Body of pancreas (tissue), 4 donors: Measurements from ENCODE around the gene SHISA7. TPM values are rescaled to one million over a fixed set of nuclear protein-coding genes. Genes with fewer than 3 reads are reported as not detected.

Source experiments
- ATAC-seq: fragments of 150-250 bp; one replicate; pipeline ENCODE4 v1.9.1; 2016
- DNase-seq, 4 donors: peaks; one replicate each; pipeline ENCODE4 v3.0.0-alpha.2; 2019
- H3K27ac ChIP-seq, 4 donors: fragments of 200-600 bp; sonication (generic); 1 replicate in 3 of 4; 2 replicates in 1 of 4; pipeline versions ENCODE4 v1.5.1 to v1.6.1; 2016 to 2019; ENCODE audit warnings: mild to moderate bottlenecking in 1 of 4, mixed read lengths in 1 of 4, moderate library complexity in 1 of 4
- H3K27me3 ChIP-seq, 2 donors: fragments of 200-600 bp; sonication (generic); one replicate each; pipeline ENCODE4 v1.6.0; 2016; ENCODE audit warnings: mild to moderate bottlenecking in 1 of 2
- H3K36me3 ChIP-seq, 2 donors: fragments of 200-600 bp; sonication (generic); replicated peaks in 1 of 2; 2 replicates each; pipeline ENCODE4 v1.5.1; 2016; ENCODE audit warnings: low read depth in 2 of 2; ENCODE audit not compliant: insufficient read depth in 1 of 2
- H3K4me1 ChIP-seq: fragments of 200-600 bp; sonication (generic); one replicate; pipeline ENCODE4 v1.6.0; 2016
- H3K4me3 ChIP-seq, 2 donors: fragments of 200-600 bp; sonication (generic); 1 replicate in 1 of 2; 2 replicates in 1 of 2; pipeline ENCODE4 v1.5.1; 2016 to 2019
- H3K9me3 ChIP-seq, 3 donors: fragments of 200-600 bp; sonication (generic); 1 replicate in 2 of 3; 2 replicates in 1 of 3; pipeline ENCODE4 v1.5.1; 2016
- CTCF ChIP-seq, 7 experiments: fragments of 450-650 bp in 4 of 7; fragments of 200-600 bp in 3 of 7; sonication (generic) in 3 of 7; IDR thresholded peaks; one replicate each; pipeline ENCODE4 v1.5.1; 2016 to 2019; ENCODE audit warnings: antibody characterized with exemption in 7 of 7
- POLR2A ChIP-seq, 3 donors: fragments of 450-650 bp; IDR thresholded peaks; one replicate each; pipeline ENCODE4 v1.6.1; 2016; ENCODE audit warnings: antibody characterized with exemption in 3 of 3, mild to moderate bottlenecking in 2 of 3
- WGBS, 2 donors: methylation state at CpG; one replicate each; pipeline ENCODE4 v1.1.5; 2017; 5-methylcytosine and 5-hydroxymethylcytosine counted together
- intact Hi-C: fragments of 100-400 bp; cut with DNase I; formaldehyde crosslinking; loops from one replicate; pipeline ENCODE4 v1.15.1; 2023
- total RNA-seq, 2 donors: library from RNA; depleted of rRNA; stranded (reverse); fragments of >200 nt; gene quantifications; one replicate each; pipeline ENCODE4 v1.1.0, GENCODE V29; 2016

Gene SHISA7
- total RNA-seq, 2 donors from 2014 or later, result not detected

- no peaks in the 10 kb centered on the region for H3K9me3 ChIP-seq
- H3K36me3 ChIP-seq, result no peaks in the 10 kb centered on the region
- intact Hi-C loops, result no loop called here
- WGBS, 2 donors, result 90 to 93% methylated on average over 34 to 45 of the region's 47 CpGs
- no peaks in the 10 kb centered on the region for H3K27me3 ChIP-seq
- no peak overlapping the region for H3K27ac ChIP-seq
- no peak for TF ChIP-seq CTCF (IDR thresholded peaks at IDR 0.05)
- TF ChIP-seq POLR2A (IDR thresholded peaks at IDR 0.05), result no peak
- no peak for ATAC-seq
- DNase-seq, result no peak
- H3K4me1 ChIP-seq, result peaks cover 69% of the 10 kb centered on the region
- H3K4me3 ChIP-seq, result no peak overlapping the region
Observed at GRCh38 chr19:55482967-55483705, 40.0 kb upstream of the SHISA7 start.

DNA sequence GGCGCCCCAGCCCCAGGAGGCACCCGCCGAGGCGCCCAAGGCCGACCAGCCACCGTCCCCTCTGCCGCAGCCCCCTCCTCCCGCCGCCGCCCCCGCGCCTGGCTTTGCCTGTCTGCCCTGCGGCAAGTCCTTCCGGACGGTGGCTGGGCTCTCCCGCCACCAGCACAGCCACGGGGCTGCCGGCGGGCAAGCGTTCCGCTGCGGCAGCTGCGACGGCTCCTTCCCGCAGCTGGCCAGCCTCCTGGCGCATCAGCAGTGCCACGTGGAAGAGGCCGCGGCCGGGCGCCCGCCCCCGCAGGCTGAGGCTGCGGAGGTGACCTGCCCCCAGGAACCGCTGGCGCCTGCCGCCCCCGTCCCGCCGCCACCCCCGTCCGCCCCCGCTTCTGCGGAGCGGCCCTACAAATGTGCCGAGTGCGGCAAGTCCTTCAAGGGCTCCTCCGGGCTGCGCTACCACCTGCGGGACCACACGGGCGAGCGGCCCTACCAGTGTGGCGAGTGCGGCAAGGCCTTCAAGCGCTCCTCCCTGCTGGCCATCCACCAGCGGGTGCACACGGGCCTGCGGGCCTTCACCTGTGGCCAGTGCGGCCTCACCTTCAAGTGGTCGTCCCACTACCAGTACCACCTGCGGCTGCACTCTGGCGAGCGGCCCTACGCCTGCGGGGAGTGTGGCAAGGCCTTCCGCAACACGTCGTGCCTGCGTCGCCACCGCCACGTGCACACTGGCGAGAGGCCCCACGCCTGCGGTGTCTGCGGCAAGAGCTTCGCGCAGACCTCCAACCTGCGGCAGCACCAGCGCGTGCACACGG is 39.3 kb upstream of the SHISA7 start:
- H3K4me3 ChIP-seq, result no peak overlapping the region
- no peaks in the 10 kb centered on the region for H3K9me3 ChIP-seq
- no peak for TF ChIP-seq POLR2A (IDR thresholded peaks at IDR 0.05)
- TF ChIP-seq CTCF (IDR thresholded peaks at IDR 0.05), result no peak
- peaks cover 70% of the 10 kb centered on the region for H3K4me1 ChIP-seq
- WGBS, 2 donors, result 89 to 100% methylated on average over 6 to 48 of the region's 83 CpGs
- H3K27ac ChIP-seq, result no peak overlapping the region
- H3K36me3 ChIP-seq, result no peaks in the 10 kb centered on the region
- DNase-seq (no peak), ATAC-seq (no peak)
- intact Hi-C loops, result no loop called here
- H3K27me3 ChIP-seq, result no peaks in the 10 kb centered on the region

- H3K9me3 ChIP-seq, result no peaks in the 10 kb centered on the region
- TF ChIP-seq POLR2A (IDR thresholded peaks at IDR 0.05) (no peak), CTCF (IDR thresholded peaks at IDR 0.05) (no peak)
- H3K4me3 ChIP-seq, result no peak overlapping the region
- WGBS, 2 donors, result 79 to 80% methylated on average over 1 to 25 of the region's 40 CpGs
- H3K36me3 ChIP-seq, result no peaks in the 10 kb centered on the region
- no peak overlapping the region for H3K27ac ChIP-seq
- ATAC-seq, result no peak
- intact Hi-C loops, result no loop called here
- no peak for DNase-seq
- H3K27me3 ChIP-seq, result no peaks in the 10 kb centered on the region
- H3K4me1 ChIP-seq, result peaks cover 69% of the 10 kb centered on the region
Observed at GRCh38 chr19:55481794-55482155, 38.7 kb upstream of the SHISA7 start.

DNA sequence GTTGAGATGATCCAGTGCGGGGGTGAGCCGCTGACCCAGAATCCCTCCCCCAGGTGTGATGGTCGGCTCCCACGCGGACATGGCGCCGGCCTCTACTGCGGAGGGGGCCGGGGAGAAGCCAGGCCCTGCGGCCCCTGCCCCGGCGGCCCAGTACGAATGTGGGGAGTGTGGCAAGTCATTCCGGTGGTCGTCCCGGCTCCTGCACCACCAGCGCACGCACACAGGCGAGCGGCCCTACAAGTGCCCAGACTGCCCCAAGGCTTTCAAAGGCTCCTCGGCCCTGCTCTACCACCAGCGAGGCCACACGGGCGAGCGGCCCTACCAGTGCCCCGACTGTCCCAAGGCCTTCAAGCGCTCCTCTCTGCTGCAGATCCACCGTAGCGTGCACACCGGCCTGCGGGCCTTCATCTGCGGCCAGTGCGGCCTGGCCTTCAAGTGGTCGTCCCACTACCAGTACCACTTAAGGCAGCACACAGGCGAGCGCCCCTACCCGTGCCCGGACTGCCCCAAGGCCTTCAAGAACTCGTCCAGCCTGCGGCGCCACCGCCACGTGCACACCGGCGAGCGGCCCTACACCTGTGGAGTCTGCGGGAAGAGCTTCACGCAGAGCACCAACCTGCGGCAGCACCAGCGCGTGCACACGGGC is 38.2 kb upstream of the SHISA7 start:
- intact Hi-C loops, result no loop called here
- Histone ChIP-seq H3K4me3 (no peak overlapping the region), H3K4me1 (peaks cover 64% of the 10 kb centered on the region), H3K27me3 (no peaks in the 10 kb centered on the region), H3K9me3 (no peaks in the 10 kb centered on the region), H3K36me3 (no peaks in the 10 kb centered on the region), H3K27ac (no peak overlapping the region)
- no peak for ATAC-seq
- DNase-seq, result no peak
- TF ChIP-seq CTCF (IDR thresholded peaks at IDR 0.05), result no peak
- TF ChIP-seq POLR2A (IDR thresholded peaks at IDR 0.05), result no peak
- WGBS, 2 donors, result 93% methylated on average over 26 to 45 of the region's 52 CpGs
